VCaP (cell line): ENCODE data around the gene FAM78A.

Experiments used
- H3K27ac ChIP-seq: fragments of 450-650 bp; 2 replicates; pipeline ENCODE4 v1.5.1; 2017
- CTCF ChIP-seq: fragments of 450-650 bp; conservative IDR thresholded peaks from 2 replicates; pipeline ENCODE4 v1.5.1; 2017; ENCODE audit warnings: mild to moderate bottlenecking, moderate library complexity

FAM78A gene

GRCh38 chr9:131299961-131300347 lies 23.6 kb upstream of the FAM78A start:
- no peak for TF ChIP-seq CTCF
- H3K27ac ChIP-seq = no peak overlapping the region

GRCh38 chr9:131299346-131299960 lies 23.1 kb upstream of the FAM78A start:
- no peak overlapping the region for H3K27ac ChIP-seq
- TF ChIP-seq CTCF = no peak

- no peak for TF ChIP-seq CTCF
- no peak overlapping the region for H3K27ac ChIP-seq
Measured at GRCh38 chr9:131298816-131299215, 22.5 kb upstream of the FAM78A start.

- no peak for TF ChIP-seq CTCF
- H3K27ac ChIP-seq = no peak overlapping the region
Measured at GRCh38 chr9:131298341-131298740, 22.0 kb upstream of the FAM78A start.

GRCh38 chr9:131297903-131298302 lies 21.6 kb upstream of the FAM78A start:
- TF ChIP-seq CTCF = no peak
- no peak overlapping the region for H3K27ac ChIP-seq

GRCh38 chr9:131296906-131297500 lies 20.7 kb upstream of the FAM78A start:
- TF ChIP-seq CTCF = no peak
- no peak overlapping the region for H3K27ac ChIP-seq

GRCh38 chr9:131296460-131296859 lies 20.1 kb upstream of the FAM78A start:
- no peak for TF ChIP-seq CTCF
- H3K27ac ChIP-seq = no peak overlapping the region
